ENCODE results near the gene CCDC30.
"Not testable (repeated sequence)": the region's sequence is repeated elsewhere in the genome, so short reads cannot be mapped to it uniquely, and the experiment has no call there.

CCDC30 gene

GRCh38 chr1:42657981-42658876, 195.1 kb downstream of the CCDC30 start, which contains the start of gene PPIH:
Gene PPIH, plus strand, starts transcription at chr1:42658423. Its CDS starts 24 bp downstream, at chr1:42658447.
- peak; percentile 64 for DNase-seq (ENCODE audit: low read depth)

GRCh38 chr1:42658877-42659337, 195.8 kb downstream of the CCDC30 start:
- no peak for DNase-seq (ENCODE audit: low read depth)

GRCh38 chr1:42660907-42661500, 197.9 kb downstream of the CCDC30 start:
- DNase-seq (ENCODE audit: low read depth), result no peak

GRCh38 chr1:42669936-42670335, 206.8 kb downstream of the CCDC30 start:
- no peak for DNase-seq (ENCODE audit: low read depth)

- DNase-seq (ENCODE audit: low read depth), result no peak
Observed at GRCh38 chr1:42670425-42670824, 207.3 kb downstream of the CCDC30 start.

GRCh38 chr1:42674214-42674613, 211.1 kb downstream of the CCDC30 start:
- DNase-seq (ENCODE audit: low read depth), result no peak

- no peak for DNase-seq (ENCODE audit: low read depth)
Observed at GRCh38 chr1:42674682-42675081, 211.6 kb downstream of the CCDC30 start.

GRCh38 chr1:42675467-42675866, 212.4 kb downstream of the CCDC30 start:
- DNase-seq (ENCODE audit: low read depth), result no peak

- no peak for DNase-seq (ENCODE audit: low read depth)
Observed at GRCh38 chr1:42676534-42677087, 213.5 kb downstream of the CCDC30 start.

GRCh38 chr1:42679364-42679983, 216.4 kb downstream of the CCDC30 start:
- DNase-seq (ENCODE audit: low read depth), result peak; percentile 47

- no peak for DNase-seq (ENCODE audit: low read depth)
Observed at GRCh38 chr1:42680055-42680454, 217.0 kb downstream of the CCDC30 start.

- DNase-seq (ENCODE audit: low read depth), result no peak
Observed at GRCh38 chr1:42680921-42681683, 218.0 kb downstream of the CCDC30 start.

GRCh38 chr1:42681741-42682483, 218.8 kb downstream of the CCDC30 start, which contains the start of gene YBX1:
Gene YBX1, plus strand, starts transcription at chr1:42682418. Its CDS starts 148 bp downstream, at chr1:42682566.
- peak; percentile 97 for DNase-seq (ENCODE audit: low read depth)

- DNase-seq (ENCODE audit: low read depth), result not testable (repeated sequence)
Observed at GRCh38 chr1:42682484-42682738, 219.3 kb downstream of the CCDC30 start.

- no peak for DNase-seq (ENCODE audit: low read depth)
Observed at GRCh38 chr1:42682739-42683531, 219.8 kb downstream of the CCDC30 start.

- DNase-seq (ENCODE audit: low read depth), result no peak
Observed at GRCh38 chr1:42684139-42684538, 221.1 kb downstream of the CCDC30 start.

- DNase-seq (ENCODE audit: low read depth), result no peak
Observed at GRCh38 chr1:42686418-42686817, 223.3 kb downstream of the CCDC30 start.

- no peak for DNase-seq (ENCODE audit: low read depth)
Observed at GRCh38 chr1:42689912-42690311, 226.8 kb downstream of the CCDC30 start.

GRCh38 chr1:42690477-42691156, 227.5 kb downstream of the CCDC30 start:
- DNase-seq (ENCODE audit: low read depth), result no peak

- no peak for DNase-seq (ENCODE audit: low read depth)
Observed at GRCh38 chr1:42691157-42691498, 228.0 kb downstream of the CCDC30 start.

Data from GM04503 (cell line).